NB4 (cell line): ENCODE results near the gene ATP11A.

ENCODE experiments used
- MYC ChIP-seq: IDR thresholded peaks from 2 replicates; pipeline ENCODE4 v1.6.1; 2011; ENCODE audit warnings: low read depth, low read length
- POLR2A ChIP-seq: IDR thresholded peaks from 2 replicates; pipeline ENCODE4 v1.6.1; 2011; ENCODE audit warnings: mild to moderate bottlenecking; ENCODE audit not compliant: insufficient read length; ENCODE audit errors: extremely low read depth
- TF ChIP-seq, protein P1 (sequence below): IDR thresholded peaks from one replicate; pipeline ENCODE4 v1.5.1; 2012; ENCODE audit warnings: low read depth, low read length
- TF ChIP-seq, protein P2 (sequence below): IDR thresholded peaks from 2 replicates; pipeline ENCODE4 v1.6.1; 2011; ENCODE audit warnings: low read depth, low read length

DNA sequence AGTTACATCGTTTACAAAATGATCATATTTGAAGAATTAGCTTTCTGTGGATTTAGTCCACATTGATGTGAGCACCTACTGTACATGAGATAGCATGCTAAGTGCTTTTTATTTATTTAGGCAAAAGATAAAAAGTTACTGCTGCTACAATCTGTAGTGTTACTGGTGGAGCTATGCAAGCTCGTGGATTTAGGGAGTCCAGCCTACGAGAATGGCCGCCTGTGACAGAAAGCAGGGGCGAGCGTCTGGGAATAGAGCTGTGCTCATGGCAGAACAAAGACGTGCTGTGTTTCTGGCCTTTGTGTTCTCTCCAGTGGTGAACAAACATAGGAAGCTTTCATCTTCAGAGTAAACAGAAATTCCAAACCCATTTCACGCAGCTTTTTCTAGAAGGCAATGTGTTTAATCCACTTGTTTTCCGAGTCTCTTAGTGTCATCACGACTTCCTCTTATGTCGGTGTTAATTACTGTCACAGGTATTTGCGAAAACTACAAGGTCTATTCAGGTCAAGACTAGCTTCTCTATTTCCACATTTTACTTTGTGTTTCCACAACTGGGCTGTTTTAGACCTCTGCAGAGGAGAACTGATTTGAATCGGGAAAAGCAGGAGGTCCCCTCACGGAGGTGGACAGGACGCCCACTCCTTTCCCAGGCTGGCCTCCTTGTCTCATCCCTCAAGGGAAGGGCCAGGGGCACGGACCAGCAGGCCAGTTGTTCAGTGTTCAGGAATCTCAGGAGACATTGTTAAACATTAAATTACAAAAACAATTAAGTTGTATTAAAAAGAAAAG is 67.3 kb downstream of the ATP11A start:
- TF ChIP-seq, protein P1, sequence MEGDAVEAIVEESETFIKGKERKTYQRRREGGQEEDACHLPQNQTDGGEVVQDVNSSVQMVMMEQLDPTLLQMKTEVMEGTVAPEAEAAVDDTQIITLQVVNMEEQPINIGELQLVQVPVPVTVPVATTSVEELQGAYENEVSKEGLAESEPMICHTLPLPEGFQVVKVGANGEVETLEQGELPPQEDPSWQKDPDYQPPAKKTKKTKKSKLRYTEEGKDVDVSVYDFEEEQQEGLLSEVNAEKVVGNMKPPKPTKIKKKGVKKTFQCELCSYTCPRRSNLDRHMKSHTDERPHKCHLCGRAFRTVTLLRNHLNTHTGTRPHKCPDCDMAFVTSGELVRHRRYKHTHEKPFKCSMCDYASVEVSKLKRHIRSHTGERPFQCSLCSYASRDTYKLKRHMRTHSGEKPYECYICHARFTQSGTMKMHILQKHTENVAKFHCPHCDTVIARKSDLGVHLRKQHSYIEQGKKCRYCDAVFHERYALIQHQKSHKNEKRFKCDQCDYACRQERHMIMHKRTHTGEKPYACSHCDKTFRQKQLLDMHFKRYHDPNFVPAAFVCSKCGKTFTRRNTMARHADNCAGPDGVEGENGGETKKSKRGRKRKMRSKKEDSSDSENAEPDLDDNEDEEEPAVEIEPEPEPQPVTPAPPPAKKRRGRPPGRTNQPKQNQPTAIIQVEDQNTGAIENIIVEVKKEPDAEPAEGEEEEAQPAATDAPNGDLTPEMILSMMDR: no peak
- TF ChIP-seq POLR2A (no peak), MYC (no peak)
- TF ChIP-seq, protein P2, sequence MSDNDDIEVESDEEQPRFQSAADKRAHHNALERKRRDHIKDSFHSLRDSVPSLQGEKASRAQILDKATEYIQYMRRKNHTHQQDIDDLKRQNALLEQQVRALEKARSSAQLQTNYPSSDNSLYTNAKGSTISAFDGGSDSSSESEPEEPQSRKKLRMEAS: no peak
